Left lung (tissue), 10 donors: ENCODE measurements around the gene DOCK10. TPM values are rescaled to one million over a fixed set of nuclear protein-coding genes. Genes with fewer than 3 reads are reported as not detected.

Source experiments
- ATAC-seq: fragments of 200-7000 bp; cut with Tn5 transposase; one replicate; pipeline ENCODE4 v1.9.1; 2020; ENCODE audit warnings: moderate library complexity
- DNase-seq, 4 donors: peaks; one replicate each; pipeline ENCODE4 v3.0.0-alpha.2; 2013 to 2020
- H3K27ac ChIP-seq, 2 donors: fragments of 200-600 bp; sonication (generic) in 1 of 2; one replicate each; pipeline versions ENCODE4 v1.5.0 to v1.8.0; 2020 to 2021
- H3K27me3 ChIP-seq, 2 donors: fragments of 200-600 bp; sonication (generic) in 1 of 2; one replicate each; pipeline versions ENCODE4 v1.5.0 to v1.8.0; 2020 to 2021
- H3K36me3 ChIP-seq, 2 donors: fragments of 200-600 bp; sonication (generic) in 1 of 2; one replicate each; pipeline versions ENCODE4 v1.5.0 to v1.8.0; 2020 to 2021
- H3K4me1 ChIP-seq, 2 donors: fragments of 200-600 bp; one replicate each; pipeline ENCODE4 v1.8.0; 2021
- H3K4me3 ChIP-seq, 2 donors: fragments of 200-600 bp; sonication (generic) in 1 of 2; one replicate each; pipeline versions ENCODE4 v1.5.0 to v1.8.0; 2020 to 2021; ENCODE audit warnings: mild to moderate bottlenecking in 1 of 2
- H3K9me3 ChIP-seq, 2 donors: fragments of 200-600 bp; sonication (generic) in 1 of 2; one replicate each; pipeline versions ENCODE4 v1.5.0 to v1.8.0; 2020 to 2021
- intact Hi-C, 2 donors: fragments of 100-400 bp; cut with DNase I; formaldehyde crosslinking; loops; one replicate each; pipeline versions ENCODE4 v1.11.2 to v1.14.2; 2022
- polyA plus RNA-seq, 6 donors: library from polyadenylated mRNA; unstranded; fragments of 120-200 nt; gene quantifications; one replicate each; pipeline ENCODE4 v1.2.1, GENCODE V29; 2013; ENCODE audit not compliant: insufficient read length in 6 of 6
- total RNA-seq, 2 donors: library from RNA; stranded (reverse); fragmentation: NEBNext Ultra II Directional; extraction: Animal tissue kit (Norgen Biotek cat#: 25700); gene quantifications; one replicate each; pipeline ENCODE4 v1.2.1, GENCODE V29; 2021
- TF ChIP-seq, protein P1 (sequence below), 2 donors: fragments of 200-600 bp; sonication (generic) in 1 of 2; IDR thresholded peaks; one replicate each; pipeline versions ENCODE4 v1.5.0 to v1.8.0; 2021; ENCODE audit warnings: antibody characterized with exemption in 2 of 2
- donor health status: DM: no; HTN: yes; CAD: no.
- donor health status: DM: no; HTN: no; CAD: no.

The DOCK10 gene
- total and polyA plus RNA-seq, 8 donors = 17.8 to 55.9 (median 45.6) TPM

- Histone ChIP-seq H3K36me3 (peaks cover 0 to 71% of the 10 kb centered on the region in 2 donors), H3K4me3 (no peak overlapping the region), H3K9me3 (no peaks in the 10 kb centered on the region), H3K27me3 (no peaks in the 10 kb centered on the region), H3K27ac (no peak overlapping the region), H3K4me1 (no peaks in the 10 kb centered on the region)
- TF ChIP-seq, protein P1, sequence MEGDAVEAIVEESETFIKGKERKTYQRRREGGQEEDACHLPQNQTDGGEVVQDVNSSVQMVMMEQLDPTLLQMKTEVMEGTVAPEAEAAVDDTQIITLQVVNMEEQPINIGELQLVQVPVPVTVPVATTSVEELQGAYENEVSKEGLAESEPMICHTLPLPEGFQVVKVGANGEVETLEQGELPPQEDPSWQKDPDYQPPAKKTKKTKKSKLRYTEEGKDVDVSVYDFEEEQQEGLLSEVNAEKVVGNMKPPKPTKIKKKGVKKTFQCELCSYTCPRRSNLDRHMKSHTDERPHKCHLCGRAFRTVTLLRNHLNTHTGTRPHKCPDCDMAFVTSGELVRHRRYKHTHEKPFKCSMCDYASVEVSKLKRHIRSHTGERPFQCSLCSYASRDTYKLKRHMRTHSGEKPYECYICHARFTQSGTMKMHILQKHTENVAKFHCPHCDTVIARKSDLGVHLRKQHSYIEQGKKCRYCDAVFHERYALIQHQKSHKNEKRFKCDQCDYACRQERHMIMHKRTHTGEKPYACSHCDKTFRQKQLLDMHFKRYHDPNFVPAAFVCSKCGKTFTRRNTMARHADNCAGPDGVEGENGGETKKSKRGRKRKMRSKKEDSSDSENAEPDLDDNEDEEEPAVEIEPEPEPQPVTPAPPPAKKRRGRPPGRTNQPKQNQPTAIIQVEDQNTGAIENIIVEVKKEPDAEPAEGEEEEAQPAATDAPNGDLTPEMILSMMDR (IDR thresholded peaks at IDR 0.05) = no peak
- DNase-seq (no peak), ATAC-seq (no peak)
- intact Hi-C loops = no loop called here
Measured at GRCh38 chr2:224802407-224802806, 239.9 kb downstream of the DOCK10 start.

- H3K4me1 ChIP-seq = no peaks in the 10 kb centered on the region
- no peak overlapping the region for H3K4me3 ChIP-seq
- H3K27me3 ChIP-seq = no peaks in the 10 kb centered on the region
- ATAC-seq (no peak), DNase-seq (no peak)
- H3K9me3 ChIP-seq = no peaks in the 10 kb centered on the region
- no peak overlapping the region for H3K27ac ChIP-seq
- peaks cover 0 to 77% of the 10 kb centered on the region in 2 donors for H3K36me3 ChIP-seq
- intact Hi-C loops = no loop called here
- TF ChIP-seq, protein P1 (IDR thresholded peaks at IDR 0.05) = no peak
Measured at GRCh38 chr2:224801360-224801759, 240.9 kb downstream of the DOCK10 start.

GRCh38 chr2:224799691-224800090 lies 242.6 kb downstream of the DOCK10 start:
- no peak overlapping the region for H3K4me3 ChIP-seq
- intact Hi-C loops = no loop called here
- ATAC-seq = no peak
- TF ChIP-seq, protein P1 (IDR thresholded peaks at IDR 0.05) = no peak
- H3K36me3 ChIP-seq = peaks cover 0 to 84% of the 10 kb centered on the region in 2 donors
- H3K27ac ChIP-seq = no peak overlapping the region
- no peaks in the 10 kb centered on the region for H3K27me3 ChIP-seq
- no peaks in the 10 kb centered on the region for H3K4me1 ChIP-seq
- no peak for DNase-seq
- no peaks in the 10 kb centered on the region for H3K9me3 ChIP-seq

GRCh38 chr2:224798180-224798579 lies 244.1 kb downstream of the DOCK10 start:
- H3K4me3 ChIP-seq = no peak overlapping the region
- H3K9me3 ChIP-seq = no peaks in the 10 kb centered on the region
- DNase-seq = no peak
- no peaks in the 10 kb centered on the region for H3K27me3 ChIP-seq
- intact Hi-C loops = no loop called here
- TF ChIP-seq, protein P1 (IDR thresholded peaks at IDR 0.05) = no peak
- ATAC-seq = no peak
- H3K36me3 ChIP-seq = peaks cover 0 to 83% of the 10 kb centered on the region in 2 donors
- H3K4me1 ChIP-seq = no peaks in the 10 kb centered on the region
- no peak overlapping the region for H3K27ac ChIP-seq

DNA sequence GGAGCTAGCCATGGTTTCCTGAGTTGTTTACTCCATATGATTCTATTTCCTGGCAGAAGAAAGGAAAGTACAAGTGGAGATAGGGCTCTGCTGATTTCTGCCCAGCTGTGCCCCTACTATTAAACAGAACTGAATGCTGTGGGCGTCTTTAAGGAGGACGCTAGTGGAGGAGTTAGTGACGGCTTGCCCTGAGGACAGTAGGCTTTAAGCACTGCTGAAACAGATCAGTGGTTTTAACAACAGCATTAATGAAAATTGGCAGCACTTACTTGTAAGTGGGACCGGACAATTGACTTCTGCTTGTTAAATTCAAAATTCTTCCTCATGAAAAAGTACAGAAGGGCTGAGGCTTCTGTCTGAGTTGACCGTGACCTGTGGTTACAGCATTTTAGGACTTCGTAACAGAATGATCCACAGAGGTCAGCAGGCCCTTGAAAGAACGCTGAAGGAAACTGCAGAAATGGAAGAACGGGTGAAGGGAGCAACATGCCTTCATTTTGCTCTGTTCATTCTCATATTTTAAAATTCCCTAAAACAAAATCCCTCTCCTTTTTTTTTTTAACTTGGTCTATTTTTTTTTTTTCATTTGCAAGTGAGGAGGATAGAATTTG lies 245.5 kb downstream of the DOCK10 start:
- no peak for DNase-seq
- TF ChIP-seq, protein P1 (IDR thresholded peaks at IDR 0.05) = no peak
- no peaks in the 10 kb centered on the region for H3K27me3 ChIP-seq

More for the DNA sequence above, 245.5 kb downstream of the DOCK10 start:
- Histone ChIP-seq H3K9me3 (no peaks in the 10 kb centered on the region), H3K4me3 (no peak overlapping the region), H3K27ac (no peak overlapping the region), H3K4me1 (no peaks in the 10 kb centered on the region), H3K36me3 (peaks cover 0 to 78% of the 10 kb centered on the region in 2 donors)
- no peak for ATAC-seq
- intact Hi-C loops = no loop called here
